Suprapubic skin (tissue), 4 donors: ENCODE measurements around the gene PRELP. TPM values are rescaled to one million over a fixed set of nuclear protein-coding genes. Genes with fewer than 3 reads are reported as not detected.

ENCODE experiments used
- DNase-seq, 2 donors: peaks; one replicate each; pipeline ENCODE4 v3.0.0-alpha.2; 2019; ENCODE audit warnings: low spot score in 2 of 2
- H3K27ac ChIP-seq: fragments of 200-600 bp; sonication (generic); one replicate; pipeline ENCODE4 v1.5.1; 2019
- H3K27me3 ChIP-seq: fragments of 200-600 bp; sonication (generic); one replicate; pipeline ENCODE4 v1.5.1; 2019
- H3K36me3 ChIP-seq: fragments of 200-600 bp; sonication (generic); one replicate; pipeline ENCODE4 v1.5.1; 2019
- H3K4me1 ChIP-seq: fragments of 200-600 bp; sonication (generic); one replicate; pipeline ENCODE4 v1.5.1; 2019
- H3K4me3 ChIP-seq: fragments of 200-600 bp; sonication (generic); one replicate; pipeline ENCODE4 v1.5.1; 2019; ENCODE audit warnings: mild to moderate bottlenecking
- H3K9me3 ChIP-seq: fragments of 200-600 bp; sonication (generic); one replicate; pipeline ENCODE4 v1.5.1; 2019
- CTCF ChIP-seq, 2 donors: fragments of 200-600 bp in 1 of 2; fragments of 450-650 bp in 1 of 2; sonication (generic) in 1 of 2; IDR thresholded peaks; one replicate each; pipeline ENCODE4 v1.5.1; 2016 to 2019; ENCODE audit warnings: antibody characterized with exemption in 2 of 2, mild to moderate bottlenecking in 1 of 2, moderate library complexity in 1 of 2
- EP300 ChIP-seq: sonication (generic); formaldehyde crosslinking; IDR thresholded peaks from one replicate; pipeline ENCODE4 v1.6.1; 2017; ENCODE audit warnings: antibody characterized with exemption
- POLR2A ChIP-seq, 2 donors: fragments of 450-650 bp; IDR thresholded peaks; one replicate each; pipeline ENCODE4 v1.6.1; 2017; ENCODE audit warnings: antibody characterized with exemption in 2 of 2, mild to moderate bottlenecking in 2 of 2, moderate library complexity in 2 of 2
- POLR2AphosphoS5 ChIP-seq, 3 donors: sonication (generic); formaldehyde crosslinking; IDR thresholded peaks; one replicate each; pipeline ENCODE4 v1.6.1; 2017; ENCODE audit warnings: antibody characterized with exemption in 3 of 3
- WGBS: methylation state at CpG from one replicate; pipeline ENCODE4 v1.1.5; 2018; 5-methylcytosine and 5-hydroxymethylcytosine counted together
- total RNA-seq, 4 donors: library from RNA; depleted of rRNA; stranded (reverse); fragments of >200 nt; gene quantifications; one replicate each; pipeline ENCODE4 v1.1.0, GENCODE V29; 2016

Gene PRELP
- total RNA-seq, 4 donors from 2014 or later = 6.4 to 34.7 (median 18.0) TPM

- no peak overlapping the region for H3K4me3 ChIP-seq
- TF ChIP-seq POLR2AphosphoS5 (IDR thresholded peaks at IDR 0.05) = no peak
- TF ChIP-seq CTCF (IDR thresholded peaks at IDR 0.05) = no peak
- TF ChIP-seq POLR2A (IDR thresholded peaks at IDR 0.05) = no peak
- no peak for TF ChIP-seq EP300
- H3K27ac ChIP-seq = no peak overlapping the region
- no peak for DNase-seq
- WGBS = 97% methylated on average over 6 of the region's 6 CpGs
- peaks cover 53% of the 10 kb centered on the region for H3K4me1 ChIP-seq
- no peaks in the 10 kb centered on the region for H3K9me3 ChIP-seq
- H3K27me3 ChIP-seq = no peaks in the 10 kb centered on the region
- no peaks in the 10 kb centered on the region for H3K36me3 ChIP-seq
Observed at GRCh38 chr1:203519896-203520295, 44.3 kb downstream of the PRELP start.

GRCh38 chr1:203520315-203520714, 44.7 kb downstream of the PRELP start:
- no peaks in the 10 kb centered on the region for H3K27me3 ChIP-seq
- H3K9me3 ChIP-seq = no peaks in the 10 kb centered on the region
- WGBS = 69% methylated on average over 5 of the region's 5 CpGs
- TF ChIP-seq EP300 = no peak
- no peak for TF ChIP-seq POLR2A (IDR thresholded peaks at IDR 0.05)
- TF ChIP-seq POLR2AphosphoS5 (IDR thresholded peaks at IDR 0.05) = no peak
- TF ChIP-seq CTCF (IDR thresholded peaks at IDR 0.05) = no peak
- no peak overlapping the region for H3K27ac ChIP-seq
- no peak overlapping the region for H3K4me3 ChIP-seq
- peaks cover 53% of the 10 kb centered on the region for H3K4me1 ChIP-seq
- no peak for DNase-seq
- no peaks in the 10 kb centered on the region for H3K36me3 ChIP-seq

GRCh38 chr1:203521074-203521794, 45.6 kb downstream of the PRELP start:
- TF ChIP-seq POLR2A (IDR thresholded peaks at IDR 0.05) = no peak
- no peak for TF ChIP-seq EP300
- 71% methylated on average over 8 of the region's 10 CpGs for WGBS
- no peak for DNase-seq
- Histone ChIP-seq H3K36me3 (no peaks in the 10 kb centered on the region), H3K4me1 (peaks cover 60% of the 10 kb centered on the region), H3K4me3 (no peak overlapping the region), H3K27ac (no peak overlapping the region), H3K9me3 (no peaks in the 10 kb centered on the region), H3K27me3 (no peaks in the 10 kb centered on the region)

GRCh38 chr1:203521812-203522211, 46.2 kb downstream of the PRELP start:
- no peak for DNase-seq
- Histone ChIP-seq H3K36me3 (no peaks in the 10 kb centered on the region), H3K4me3 (no peak overlapping the region), H3K27ac (no peak overlapping the region), H3K9me3 (no peaks in the 10 kb centered on the region), H3K27me3 (no peaks in the 10 kb centered on the region), H3K4me1 (peaks cover 66% of the 10 kb centered on the region)
- WGBS = 91% methylated on average over 5 of the region's 5 CpGs
- TF ChIP-seq POLR2AphosphoS5 (IDR thresholded peaks at IDR 0.05) (no peak), EP300 (no peak), CTCF (IDR thresholded peaks at IDR 0.05) (no peak), POLR2A (IDR thresholded peaks at IDR 0.05) (no peak)

- 71% methylated on average over 10 of the region's 11 CpGs for WGBS
- no peak overlapping the region for H3K4me3 ChIP-seq
- no peak for DNase-seq
- H3K9me3 ChIP-seq = no peaks in the 10 kb centered on the region
- TF ChIP-seq POLR2AphosphoS5 (IDR thresholded peaks at IDR 0.05) (no peak), EP300 (no peak), POLR2A (IDR thresholded peaks at IDR 0.05) (no peak), CTCF (IDR thresholded peaks at IDR 0.05) (no peak)
- H3K36me3 ChIP-seq = no peaks in the 10 kb centered on the region
- H3K27me3 ChIP-seq = no peaks in the 10 kb centered on the region
- no peak overlapping the region for H3K27ac ChIP-seq
- H3K4me1 ChIP-seq = peaks cover 67% of the 10 kb centered on the region
Observed at GRCh38 chr1:203522237-203522636, 46.6 kb downstream of the PRELP start.
